Hepatocyte (in vitro differentiated cells): Measurements from ENCODE around the gene RBM5. TPM values are rescaled to one million over a fixed set of nuclear protein-coding genes. Genes with fewer than 3 reads are reported as not detected.

Experiments used
- DNase-seq: peaks from one replicate; pipeline ENCODE4 v3.0.0-alpha.2; 2016; ENCODE audit warnings: low spot score
- H2AFZ ChIP-seq: fragments of 200-600 bp; sonication (generic); 2 replicates; pipeline ENCODE4 v1.6.0; 2016; ENCODE audit warnings: antibody characterized with exemption, mild to moderate bottlenecking
- H3K27ac ChIP-seq: fragments of 200-600 bp; sonication (generic); 2 replicates; pipeline ENCODE4 v1.5.1; 2016; ENCODE audit warnings: mild to moderate bottlenecking
- H3K27me3 ChIP-seq: fragments of 200-600 bp; sonication (generic); 2 replicates; pipeline ENCODE4 v1.6.1; 2016
- H3K36me3 ChIP-seq: fragments of 200-600 bp; sonication (generic); replicated peaks from 2 replicates; pipeline ENCODE4 v1.5.1; 2016; ENCODE audit warnings: low read depth; ENCODE audit not compliant: insufficient read depth
- H3K4me1 ChIP-seq: fragments of 200-600 bp; sonication (generic); 2 replicates; pipeline ENCODE4 v1.5.1; 2016; ENCODE audit warnings: mild to moderate bottlenecking, moderate library complexity; ENCODE audit not compliant: insufficient read depth
- H3K4me2 ChIP-seq: fragments of 200-600 bp; sonication (generic); 2 replicates; pipeline ENCODE4 v1.6.0; 2016
- H3K4me3 ChIP-seq: fragments of 200-600 bp; sonication (generic); 2 replicates; pipeline ENCODE4 v1.5.1; 2016; ENCODE audit warnings: mild to moderate bottlenecking
- H3K79me2 ChIP-seq: fragments of 200-600 bp; sonication (generic); 2 replicates; pipeline ENCODE4 v1.6.0; 2017; ENCODE audit warnings: mild to moderate bottlenecking
- H3K9me2 ChIP-seq: fragments of 200-600 bp; sonication (generic); replicated peaks from 2 replicates; pipeline ENCODE4 v1.6.0; 2017; ENCODE audit warnings: mild to moderate bottlenecking; ENCODE audit not compliant: insufficient read depth
- H3K9me3 ChIP-seq: fragments of 200-600 bp; sonication (generic); 2 replicates; pipeline ENCODE4 v1.5.1; 2016; ENCODE audit warnings: low read depth, mild to moderate bottlenecking
- H4K20me1 ChIP-seq: fragments of 200-600 bp; sonication (generic); 2 replicates; pipeline ENCODE4 v1.6.0; 2016; ENCODE audit warnings: mild to moderate bottlenecking; ENCODE audit not compliant: insufficient read depth, poor library complexity, severe bottlenecking
- CTCF ChIP-seq: fragments of 200-600 bp; sonication (generic); IDR thresholded peaks from 2 replicates; pipeline ENCODE4 v1.5.1; 2016; ENCODE audit warnings: antibody characterized with exemption, mild to moderate bottlenecking; ENCODE audit not compliant: poor library complexity
- EZH2 ChIP-seq: fragments of 200-600 bp; sonication (generic); IDR thresholded peaks from 2 replicates; pipeline ENCODE4 v1.6.1; 2016; ENCODE audit warnings: antibody characterized with exemption, mild to moderate bottlenecking, borderline replicate concordance
- EZH2phosphoT487 ChIP-seq: fragments of 200-600 bp; sonication (generic); IDR thresholded peaks from one replicate; pipeline ENCODE4 v1.6.1; 2018; ENCODE audit warnings: antibody characterized with exemption, mild to moderate bottlenecking, low read depth, moderate library complexity; ENCODE audit not compliant: unreplicated experiment, severe bottlenecking
- WGBS: methylation state at CpG from one replicate; pipeline ENCODE4 v1.1.6; 2016; ENCODE audit warnings: low lambda C conversion rate; ENCODE audit errors: missing lambda C conversion rate; 5-methylcytosine and 5-hydroxymethylcytosine counted together
- polyA plus RNA-seq: library from polyadenylated mRNA; unstranded; fragments of >200 nt; fragmentation: Nextera tagmentation; extraction: Ambion mirVana; gene quantifications from 2 replicates; pipeline ENCODE4 v1.2.1, GENCODE V29; 2016
- total RNA-seq: library from RNA; depleted of rRNA; stranded (reverse); fragments of >200 nt; gene quantifications from 2 replicates; pipeline ENCODE4 v1.2.3, GENCODE V29; 2014

Gene RBM5
- total and polyA plus RNA-seq, 2 experiments from 2014 or later = 64.3 to 147 TPM

- H3K27ac ChIP-seq = no peak overlapping the region
- no peaks in the 10 kb centered on the region for H3K4me1 ChIP-seq
- H3K9me2 ChIP-seq = no peaks in the 10 kb centered on the region
- H3K4me2 ChIP-seq = no peak overlapping the region
- no peak for DNase-seq
- no peak for TF ChIP-seq EZH2phosphoT487
- no peak for TF ChIP-seq CTCF
- TF ChIP-seq EZH2 = no peak
- peaks cover 41% of the 10 kb centered on the region for H4K20me1 ChIP-seq
- H3K9me3 ChIP-seq = no peaks in the 10 kb centered on the region
- no peak overlapping the region for H2AFZ ChIP-seq
- 64% methylated on average over 4 of the region's 4 CpGs for WGBS
- H3K27me3 ChIP-seq = no peaks in the 10 kb centered on the region
- no peak overlapping the region for H3K4me3 ChIP-seq
- peaks cover 37% of the 10 kb centered on the region for H3K79me2 ChIP-seq
- H3K36me3 ChIP-seq = peaks cover 11% of the 10 kb centered on the region
Measured at GRCh38 chr3:50100956-50101845, 12.5 kb downstream of the RBM5 start.

GRCh38 chr3:50102558-50102957 lies 13.8 kb downstream of the RBM5 start:
- Histone ChIP-seq H3K9me3 (no peaks in the 10 kb centered on the region), H3K27ac (no peak overlapping the region), H3K4me3 (no peak overlapping the region), H3K4me1 (no peaks in the 10 kb centered on the region), H3K4me2 (no peak overlapping the region), H3K36me3 (peaks cover 18% of the 10 kb centered on the region), H4K20me1 (peaks cover 35% of the 10 kb centered on the region), H2AFZ (no peak overlapping the region), H3K9me2 (no peaks in the 10 kb centered on the region), H3K27me3 (no peaks in the 10 kb centered on the region), H3K79me2 (peaks cover 32% of the 10 kb centered on the region)
- TF ChIP-seq EZH2phosphoT487 (no peak), CTCF (no peak), EZH2 (no peak)
- WGBS = 96% methylated on average over 7 of the region's 7 CpGs
- DNase-seq = no peak

GRCh38 chr3:50111757-50112156 lies 23.0 kb downstream of the RBM5 start:
- peaks cover 28% of the 10 kb centered on the region for H3K36me3 ChIP-seq
- no peaks in the 10 kb centered on the region for H3K9me3 ChIP-seq
- no peak overlapping the region for H3K27ac ChIP-seq
- DNase-seq = no peak
- H3K27me3 ChIP-seq = no peaks in the 10 kb centered on the region
- H3K4me2 ChIP-seq = no peak overlapping the region
- peaks cover 25% of the 10 kb centered on the region for H3K79me2 ChIP-seq
- no peak for TF ChIP-seq CTCF
- TF ChIP-seq EZH2phosphoT487 = no peak
- no peak for TF ChIP-seq EZH2
- peaks cover 42% of the 10 kb centered on the region for H4K20me1 ChIP-seq
- H2AFZ ChIP-seq = no peak overlapping the region
- no peak overlapping the region for H3K4me3 ChIP-seq
- WGBS = 92% methylated on average over 5 of the region's 5 CpGs
- no peaks in the 10 kb centered on the region for H3K9me2 ChIP-seq
- no peaks in the 10 kb centered on the region for H3K4me1 ChIP-seq
